WTC11 (cell line): ENCODE data around the gene LYRM4. TPM values are rescaled to one million over a fixed set of nuclear protein-coding genes. Genes with fewer than 3 reads are reported as not detected.
A peak's percentile ranks its signal among the peaks of the same experiment; 100 is the strongest.

Source experiments
- ATAC-seq: fragments of 200-7000 bp; cut with Tn5 transposase; 2 replicates; pipeline ENCODE4 v1.10.0; 2021; ENCODE audit warnings: mild to moderate bottlenecking, moderate library complexity
- CTCF ChIA-PET: fragments of 300-600 bp; sonication (Branson Sonifier 250); formaldehyde crosslinking; loops from one replicate; lab custom pipeline; 2021; ENCODE audit warnings: antibody characterized with exemption; lab: Charles Lee
- POLR2A ChIA-PET: fragments of 350-600 bp; sonication (Branson Sonifier 250); formaldehyde crosslinking; loops from one replicate; lab custom pipeline; 2021; ENCODE audit warnings: antibody characterized with exemption; lab: Charles Lee
- DNase-seq: peaks from one replicate; pipeline ENCODE4 v3.0.0; 2021; ENCODE audit warnings: low spot score
- H3K27ac Mint-ChIP-seq: 2 replicates; pipeline ENCODE4 v1.8.0; 2021; ENCODE audit warnings: mixed read lengths
- H3K27me3 Mint-ChIP-seq: 2 replicates; pipeline ENCODE4 v1.8.0; 2021; ENCODE audit warnings: low read depth, mild to moderate bottlenecking, moderate library complexity, mixed read lengths
- H3K36me3 Mint-ChIP-seq: 2 replicates; pipeline ENCODE4 v1.8.0; 2021; ENCODE audit warnings: mixed read lengths
- H3K4me1 Mint-ChIP-seq: 2 replicates; pipeline ENCODE4 v1.8.0; 2022; ENCODE audit warnings: mixed read lengths
- H3K4me3 Mint-ChIP-seq: 2 replicates; pipeline ENCODE4 v1.8.0; 2021; ENCODE audit warnings: mild to moderate bottlenecking, moderate library complexity, mixed read lengths
- H3K9me3 Mint-ChIP-seq: 2 replicates; pipeline ENCODE4 v1.8.0; 2021; ENCODE audit warnings: mixed read lengths
- ATF1 ChIP-seq: sonication (generic); formaldehyde crosslinking; IDR thresholded peaks from 2 replicates; pipeline ENCODE4 v1.8.1; 2023; ENCODE audit warnings: mild to moderate bottlenecking, moderate library complexity, missing genetic modification reagents
- CREB1 ChIP-seq: sonication (generic); formaldehyde crosslinking; IDR thresholded peaks from 2 replicates; pipeline ENCODE4 v1.8.0; 2023; ENCODE audit warnings: mild to moderate bottlenecking, missing genetic modification reagents
- ERG ChIP-seq: fragments of 250-450 bp; sonication (Bioruptor Pico); IDR thresholded peaks from 2 replicates; pipeline ENCODE4 v1.8.0; 2021; ENCODE audit warnings: mild to moderate bottlenecking
- HMGA2 ChIP-seq: fragments of 250-450 bp; sonication (Bioruptor Pico); IDR thresholded peaks from 2 replicates; pipeline ENCODE4 v1.4.0; 2021; ENCODE audit warnings: mild to moderate bottlenecking, moderate library complexity
- IRF2 ChIP-seq: sonication (generic); formaldehyde crosslinking; IDR thresholded peaks from 2 replicates; pipeline ENCODE4 v1.8.0; 2022; ENCODE audit warnings: low read depth, missing genetic modification reagents, borderline replicate concordance
- MLX ChIP-seq: sonication (generic); formaldehyde crosslinking; IDR thresholded peaks from 2 replicates; pipeline ENCODE4 v1.8.1; 2023; ENCODE audit warnings: mild to moderate bottlenecking, missing genetic modification reagents, moderate library complexity
- NFATC4 ChIP-seq: fragments of 250-450 bp; sonication (Bioruptor Pico); IDR thresholded peaks from 2 replicates; pipeline ENCODE4 v1.9.0; 2021; ENCODE audit warnings: mild to moderate bottlenecking
- NFE2L1 ChIP-seq: sonication (generic); formaldehyde crosslinking; IDR thresholded peaks from 2 replicates; pipeline ENCODE4 v1.8.1; 2023; ENCODE audit warnings: missing genetic modification reagents
- OVOL2 ChIP-seq: fragments of 250-450 bp; sonication (Bioruptor Pico); IDR thresholded peaks from 2 replicates; pipeline ENCODE4 v1.9.0; 2021; ENCODE audit warnings: mild to moderate bottlenecking, borderline replicate concordance
- SMAD3 ChIP-seq: sonication (generic); formaldehyde crosslinking; IDR thresholded peaks from 2 replicates; pipeline ENCODE4 v1.8.0; 2022; ENCODE audit warnings: missing genetic modification reagents, mild to moderate bottlenecking, borderline replicate concordance
- STAT6 ChIP-seq: sonication (generic); formaldehyde crosslinking; conservative IDR thresholded peaks from 2 replicates; pipeline ENCODE4 v1.8.1; 2023; ENCODE audit warnings: mild to moderate bottlenecking, low read depth, missing genetic modification reagents, moderate library complexity
- TEAD1 ChIP-seq: sonication (generic); formaldehyde crosslinking; IDR thresholded peaks from 2 replicates; pipeline ENCODE4 v1.8.0; 2022; ENCODE audit warnings: mild to moderate bottlenecking, missing genetic modification reagents
- TEAD4 ChIP-seq: sonication (generic); formaldehyde crosslinking; IDR thresholded peaks from 2 replicates; pipeline ENCODE4 v1.8.0; 2022; ENCODE audit warnings: mild to moderate bottlenecking, missing genetic modification reagents
- ZNF232 ChIP-seq: sonication (generic); formaldehyde crosslinking; IDR thresholded peaks from 2 replicates; pipeline ENCODE4 v1.8.0; 2022; ENCODE audit warnings: mild to moderate bottlenecking, missing genetic modification reagents
- ZNF425 ChIP-seq: fragments of 250-450 bp; sonication (Bioruptor Pico); conservative IDR thresholded peaks from 2 replicates; pipeline ENCODE4 v1.9.0; 2021; ENCODE audit warnings: mild to moderate bottlenecking
- total RNA-seq: library from RNA; stranded (reverse); gene quantifications from 3 replicates; pipeline ENCODE4 v1.2.3, GENCODE V29; 2021
- TF ChIP-seq, protein P1 (sequence below): fragments of 250-450 bp; sonication (Bioruptor Pico); IDR thresholded peaks from 2 replicates; pipeline ENCODE4 v1.9.0; 2021; ENCODE audit warnings: moderate library complexity, mild to moderate bottlenecking, inconsistent platforms, borderline replicate concordance
- TF ChIP-seq, protein P2 (sequence below): sonication (generic); formaldehyde crosslinking; IDR thresholded peaks from 2 replicates; pipeline ENCODE4 v1.8.0; 2023; ENCODE audit warnings: missing genetic modification reagents
- TF ChIP-seq, protein P3 (sequence below): sonication (generic); formaldehyde crosslinking; IDR thresholded peaks from 2 replicates; pipeline ENCODE4 v1.8.1; 2023; ENCODE audit warnings: mild to moderate bottlenecking, missing genetic modification reagents
- TF ChIP-seq, protein P4 (sequence below): fragments of 250-450 bp; sonication (Bioruptor Pico); IDR thresholded peaks from 2 replicates; pipeline ENCODE4 v1.9.0; 2021; ENCODE audit warnings: mild to moderate bottlenecking

LYRM4 gene
- total RNA-seq, 1 experiment from 2014 or later, result 49.7 TPM

DNA sequence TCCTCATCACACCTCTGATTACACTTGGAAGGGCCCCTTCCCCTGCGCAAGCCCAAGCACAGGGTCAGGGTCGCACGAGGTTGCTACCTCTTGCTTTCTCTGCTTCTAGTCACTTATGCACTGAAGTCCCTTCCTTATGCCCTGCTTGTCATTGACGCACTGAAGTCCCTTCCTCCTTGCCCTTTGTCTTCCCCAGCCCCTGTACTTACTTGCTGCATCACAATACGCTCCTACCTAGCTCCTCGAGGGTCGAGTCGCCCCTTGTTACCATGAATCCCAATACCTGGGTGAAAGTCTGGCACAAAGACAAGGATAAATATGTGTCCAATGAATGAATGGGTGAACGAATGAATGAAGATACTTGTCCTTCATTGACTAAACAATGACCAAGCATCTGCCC lies 75.9 kb downstream of the LYRM4 start:
- Mint-ChIP-seq H3K27me3 (no peaks in the 10 kb centered on the region), H3K27ac (no peak overlapping the region), H3K36me3 (no peaks in the 10 kb centered on the region), H3K4me1 (peaks cover 10% of the 10 kb centered on the region), H3K9me3 (no peaks in the 10 kb centered on the region), H3K4me3 (no peak overlapping the region)
- ATAC-seq (peak; percentile 59), DNase-seq (no peak)
- TF ChIP-seq NFATC4 (no peak), CREB1 (CRISPR knock-in tag) (no peak), IRF2 (CRISPR knock-in tag) (no peak), ATF1 (no peak), MLX (CRISPR knock-in tag) (no peak), ERG (CRISPR knock-in tag) (no peak), TEAD1 (no peak), STAT6 (CRISPR knock-in tag) (no peak)
- TF ChIP-seq, protein P1, sequence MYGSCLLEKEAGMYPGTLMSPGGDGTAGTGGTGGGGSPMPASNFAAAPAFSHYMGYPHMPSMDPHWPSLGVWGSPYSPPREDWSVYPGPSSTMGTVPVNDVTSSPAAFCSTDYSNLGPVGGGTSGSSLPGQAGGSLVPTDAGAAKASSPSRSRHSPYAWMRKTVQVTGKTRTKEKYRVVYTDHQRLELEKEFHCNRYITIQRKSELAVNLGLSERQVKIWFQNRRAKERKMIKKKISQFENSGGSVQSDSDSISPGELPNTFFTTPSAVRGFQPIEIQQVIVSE, result no peak
- POLR2A ChIA-PET, result no interaction called here
- CTCF ChIA-PET, result interaction anchor here (0.6 to 2.3 kb wide), 2 partner anchors 10 to 30 kb away, joined by 4 to 12 read pairs; no protein-coding TSS in a partner anchor

DNA sequence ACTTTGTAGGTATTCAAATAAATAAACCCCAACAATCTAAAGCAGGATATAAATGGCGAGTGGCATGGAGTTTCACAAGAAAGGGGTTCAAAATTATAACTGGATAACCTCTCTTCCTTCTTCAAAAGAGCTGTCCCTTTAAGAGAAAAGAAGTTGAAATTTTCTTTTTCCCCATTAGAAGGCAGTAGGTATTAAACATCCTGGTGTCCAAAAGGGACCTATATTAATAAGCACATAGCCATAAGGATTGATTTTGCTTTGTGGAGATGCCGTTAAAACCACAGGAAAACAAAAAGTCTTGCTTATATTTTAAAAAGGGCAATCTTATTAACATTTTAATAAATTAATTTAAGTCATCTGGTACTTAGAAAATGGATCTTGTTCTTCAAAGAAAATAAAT lies 76.5 kb downstream of the LYRM4 start:
- H3K4me1 Mint-ChIP-seq, result peaks cover 10% of the 10 kb centered on the region
- no peak overlapping the region for H3K27ac Mint-ChIP-seq
- no peak for DNase-seq
- H3K27me3 Mint-ChIP-seq, result no peaks in the 10 kb centered on the region
- POLR2A ChIA-PET, result no interaction called here
- no peaks in the 10 kb centered on the region for H3K9me3 Mint-ChIP-seq
- CTCF ChIA-PET, result interaction anchor here (0.6 to 2.3 kb wide), 2 partner anchors 9 to 30 kb away, joined by 4 to 12 read pairs; no protein-coding TSS in a partner anchor
- ATAC-seq, result no peak
- no peak for TF ChIP-seq OVOL2 (CRISPR knock-in tag)
- TF ChIP-seq ZNF425 (CRISPR knock-in tag), result no peak
- TF ChIP-seq, protein P2, sequence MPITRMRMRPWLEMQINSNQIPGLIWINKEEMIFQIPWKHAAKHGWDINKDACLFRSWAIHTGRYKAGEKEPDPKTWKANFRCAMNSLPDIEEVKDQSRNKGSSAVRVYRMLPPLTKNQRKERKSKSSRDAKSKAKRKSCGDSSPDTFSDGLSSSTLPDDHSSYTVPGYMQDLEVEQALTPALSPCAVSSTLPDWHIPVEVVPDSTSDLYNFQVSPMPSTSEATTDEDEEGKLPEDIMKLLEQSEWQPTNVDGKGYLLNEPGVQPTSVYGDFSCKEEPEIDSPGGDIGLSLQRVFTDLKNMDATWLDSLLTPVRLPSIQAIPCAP, result no peak
- no peaks in the 10 kb centered on the region for H3K36me3 Mint-ChIP-seq
- H3K4me3 Mint-ChIP-seq, result no peak overlapping the region

DNA sequence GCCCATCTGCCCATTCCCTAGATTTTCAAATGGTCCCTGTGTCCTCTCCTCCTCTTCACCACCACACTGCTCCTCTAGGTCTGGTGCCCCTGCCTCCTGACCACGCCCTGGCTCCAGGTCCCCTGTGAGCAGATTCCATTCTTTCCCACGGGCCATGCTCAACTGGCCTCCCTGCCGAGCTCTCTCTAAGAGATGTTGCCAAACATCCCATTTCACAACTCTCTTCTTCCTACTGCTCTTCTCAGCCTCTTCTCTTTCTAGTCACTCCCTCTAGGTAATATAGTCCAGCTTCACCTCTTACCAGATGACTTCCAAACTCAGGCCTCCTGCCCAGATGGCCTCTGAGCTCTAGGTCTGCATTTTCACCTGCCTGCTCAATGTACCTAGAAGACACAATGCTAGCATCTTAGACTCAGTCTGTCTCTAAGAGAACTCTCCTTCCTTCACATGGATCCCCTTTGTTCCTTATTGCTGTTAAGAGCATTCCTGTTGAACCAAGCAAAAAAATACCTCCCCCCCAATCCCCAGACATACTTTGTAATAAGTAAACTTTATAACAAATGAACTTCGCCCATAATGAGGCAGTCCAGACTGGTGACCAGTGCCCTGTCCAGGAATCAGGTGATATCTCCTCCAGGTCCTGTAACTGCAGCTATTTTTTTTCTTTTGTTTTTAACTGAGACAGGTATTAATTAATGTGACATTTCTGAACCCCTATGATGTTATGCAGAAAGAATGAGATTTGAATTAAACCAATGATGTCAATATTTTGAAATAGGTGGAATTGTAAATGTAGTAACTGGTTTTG lies 79.0 kb downstream of the LYRM4 start:
- DNase-seq (no peak), ATAC-seq (no peak)
- no peak overlapping the region for H3K27ac Mint-ChIP-seq
- ChIA-PET CTCF (interaction anchor here (1.6 to 2.1 kb wide), 2 partner anchors 9 to 11 kb away, joined by 5 to 7 read pairs; no protein-coding TSS in a partner anchor), POLR2A (no interaction called here)
- H3K27me3 Mint-ChIP-seq, result no peaks in the 10 kb centered on the region
- no peak overlapping the region for H3K4me3 Mint-ChIP-seq
- H3K4me1 Mint-ChIP-seq, result peaks cover 12% of the 10 kb centered on the region
- H3K9me3 Mint-ChIP-seq, result no peaks in the 10 kb centered on the region
- no peaks in the 10 kb centered on the region for H3K36me3 Mint-ChIP-seq
- TF ChIP-seq, protein P3, sequence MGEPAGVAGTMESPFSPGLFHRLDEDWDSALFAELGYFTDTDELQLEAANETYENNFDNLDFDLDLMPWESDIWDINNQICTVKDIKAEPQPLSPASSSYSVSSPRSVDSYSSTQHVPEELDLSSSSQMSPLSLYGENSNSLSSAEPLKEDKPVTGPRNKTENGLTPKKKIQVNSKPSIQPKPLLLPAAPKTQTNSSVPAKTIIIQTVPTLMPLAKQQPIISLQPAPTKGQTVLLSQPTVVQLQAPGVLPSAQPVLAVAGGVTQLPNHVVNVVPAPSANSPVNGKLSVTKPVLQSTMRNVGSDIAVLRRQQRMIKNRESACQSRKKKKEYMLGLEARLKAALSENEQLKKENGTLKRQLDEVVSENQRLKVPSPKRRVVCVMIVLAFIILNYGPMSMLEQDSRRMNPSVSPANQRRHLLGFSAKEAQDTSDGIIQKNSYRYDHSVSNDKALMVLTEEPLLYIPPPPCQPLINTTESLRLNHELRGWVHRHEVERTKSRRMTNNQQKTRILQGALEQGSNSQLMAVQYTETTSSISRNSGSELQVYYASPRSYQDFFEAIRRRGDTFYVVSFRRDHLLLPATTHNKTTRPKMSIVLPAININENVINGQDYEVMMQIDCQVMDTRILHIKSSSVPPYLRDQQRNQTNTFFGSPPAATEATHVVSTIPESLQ (CRISPR knock-in tag), result no peak
- no peak for TF ChIP-seq NFE2L1
- no peak for TF ChIP-seq ERG (CRISPR knock-in tag)
- no peak for TF ChIP-seq ZNF232 (CRISPR knock-in tag)
- TF ChIP-seq, protein P4, sequence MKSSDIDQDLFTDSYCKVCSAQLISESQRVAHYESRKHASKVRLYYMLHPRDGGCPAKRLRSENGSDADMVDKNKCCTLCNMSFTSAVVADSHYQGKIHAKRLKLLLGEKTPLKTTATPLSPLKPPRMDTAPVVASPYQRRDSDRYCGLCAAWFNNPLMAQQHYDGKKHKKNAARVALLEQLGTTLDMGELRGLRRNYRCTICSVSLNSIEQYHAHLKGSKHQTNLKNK (CRISPR knock-in tag), result no peak
- no peak for TF ChIP-seq SMAD3
- TF ChIP-seq TEAD1, result no peak
- TF ChIP-seq HMGA2 (CRISPR knock-in tag), result no peak
- TF ChIP-seq TEAD4 (CRISPR knock-in tag), result no peak
